K562 (cell line): ENCODE data around the gene DHX8. TPM values are rescaled to one million over a fixed set of nuclear protein-coding genes. Genes with fewer than 3 reads are reported as not detected.

Experiments
- ATAC-seq: fragments of 200-7000 bp; cut with Tn5 transposase; 3 replicates; pipeline ENCODE4 v1.9.1; 2020; ENCODE audit warnings: moderate library complexity
- BruUV-seq: library from RNA; stranded (reverse); fragments of 400-500 nt; replicated peaks from 2 replicates; lab custom pipeline; 2021; lab: Mats Ljungman, UMichigan
- CTCF ChIA-PET: fragments of 300-600 bp; formaldehyde crosslinking; extraction: SDS; loops from one replicate; lab custom pipeline; 2021; ENCODE audit warnings: low intra/inter-chr PET ratio; lab: Yijun Ruan, JAX
- POLR2A ChIA-PET: fragments of 300-600, 350-650 bp; sonication (Branson Sonifier 250); formaldehyde crosslinking; extraction: SDS; loops from one replicate; lab custom pipeline; 2021; ENCODE audit warnings: antibody characterized with exemption, inconsistent platforms; lab: Yijun Ruan, JAX
- DNase-seq, 4 experiments: peaks; one replicate each; pipeline versions ENCODE4 v3.0.0 to v3.0.0-alpha.2; 2011 to 2018; ENCODE audit warnings: low spot score in 3 of 4, mixed read lengths in 3 of 4; ENCODE audit errors: extremely low read depth in 1 of 4
- FAIRE-seq: peaks from 2 replicates; lab custom pipeline; 2011; peaks lifted over from hg19 to GRCh38; lab: Jason Lieb, UNC
- H2AFZ ChIP-seq: 2 replicates; pipeline ENCODE4 v1.6.0; 2011; ENCODE audit warnings: low read depth, low read length, control low read depth, inconsistent platforms
- H3K27ac ChIP-seq: fragments of 200-600 bp; 3 replicates; pipeline ENCODE4 v1.8.0; 2011; ENCODE audit warnings: low read depth, mild to moderate bottlenecking, control low read depth, inconsistent platforms, low read length, moderate library complexity, mixed read lengths; ENCODE audit errors: extremely low read depth
- H3K27me3 ChIP-seq, 2 experiments: fragments of 300-600 bp in 1 of 2; 2 replicates in 1 of 2; 3 replicates in 1 of 2; pipeline versions ENCODE4 v1.6.0 to v1.8.0; 2011; ENCODE audit warnings: inconsistent platforms in 2 of 2, low read length in 2 of 2, mild to moderate bottlenecking in 1 of 2, mixed read lengths in 1 of 2, moderate library complexity in 1 of 2; ENCODE audit not compliant: control insufficient read depth in 2 of 2, insufficient read depth in 2 of 2
- H3K36me3 ChIP-seq: fragments of 300-600 bp; 3 replicates; pipeline ENCODE4 v1.8.0; 2011; ENCODE audit warnings: mild to moderate bottlenecking, low read length, inconsistent platforms; ENCODE audit not compliant: control insufficient read depth, insufficient read depth
- H3K4me1 ChIP-seq, 2 experiments: fragments of 200-600 bp in 1 of 2; replicated peaks in 1 of 2; 2 replicates in 1 of 2; 3 replicates in 1 of 2; pipeline versions ENCODE4 v1.5.1 to v1.8.0; 2011; ENCODE audit warnings: inconsistent platforms in 2 of 2, low read length in 2 of 2, mild to moderate bottlenecking in 1 of 2, mixed read lengths in 1 of 2, moderate library complexity in 1 of 2; ENCODE audit not compliant: control insufficient read depth in 2 of 2, insufficient read depth in 2 of 2
- H3K4me2 ChIP-seq: 2 replicates; pipeline ENCODE4 v1.6.1; 2011; ENCODE audit warnings: low read length, control low read depth, inconsistent platforms, mixed read lengths; ENCODE audit not compliant: insufficient read depth
- H3K4me3 ChIP-seq: fragments of 200-600 bp; sonication (generic), shearing (Covaris generic); 2 replicates; pipeline ENCODE4 v1.5.1; 2016; ENCODE audit warnings: control low read depth, inconsistent platforms
- H3K79me2 ChIP-seq: fragments of 200-600 bp; 3 replicates; pipeline ENCODE4 v1.8.0; 2011; ENCODE audit warnings: low read length, inconsistent platforms; ENCODE audit not compliant: control insufficient read depth, insufficient read depth
- H3K9ac ChIP-seq, 2 experiments: 2 replicates each; pipeline versions ENCODE4 v1.6.0 to v1.6.1; 2011; ENCODE audit warnings: low read depth in 2 of 2, low read length in 2 of 2, control low read depth in 1 of 2, inconsistent platforms in 1 of 2, mild to moderate bottlenecking in 1 of 2, mixed read lengths in 1 of 2; ENCODE audit not compliant: insufficient read depth in 1 of 2
- H3K9me1 ChIP-seq: one replicate; pipeline ENCODE4 v1.6.0; 2011; ENCODE audit warnings: inconsistent platforms, mild to moderate bottlenecking, low read length, moderate library complexity; ENCODE audit not compliant: control insufficient read depth, insufficient read depth
- H3K9me3 ChIP-seq: replicated peaks from 2 replicates; pipeline ENCODE4 v1.5.1; 2011; ENCODE audit warnings: low read depth, low read length, inconsistent platforms; ENCODE audit not compliant: control insufficient read depth, insufficient read depth
- H4K20me1 ChIP-seq: replicated peaks from 2 replicates; pipeline ENCODE4 v1.6.1; 2011; ENCODE audit warnings: low read length, inconsistent platforms, mixed read lengths; ENCODE audit not compliant: control insufficient read depth, insufficient read depth
- IFI16 ChIP-seq: fragments of 250-450 bp; sonication (Bioruptor Pico); IDR thresholded peaks from 2 replicates; pipeline ENCODE4 v2.1.2; 2022; ENCODE audit warnings: mild to moderate bottlenecking, inconsistent platforms
- POLR2A ChIP-seq: fragments of 450-650 bp; conservative IDR thresholded peaks from 2 replicates; pipeline ENCODE4 v1.6.1; 2016
- POLR2AphosphoS5 ChIP-seq: IDR thresholded peaks from 2 replicates; pipeline ENCODE4 v1.6.1; 2011; ENCODE audit warnings: mild to moderate bottlenecking, low read depth, low read length, moderate library complexity; ENCODE audit not compliant: control insufficient read depth, insufficient read depth
- WGBS: fragments of 100-300 bp; shearing (Covaris generic); methylation state at CpG from one replicate; pipeline ENCODE4 v1.1.6; 2016; ENCODE audit warnings: low coverage, mixed read lengths; ENCODE audit not compliant: insufficient coverage; ENCODE audit errors: missing lambda C conversion rate; 5-methylcytosine and 5-hydroxymethylcytosine counted together
- in situ Hi-C: fragments of 300-500 bp; cut with MboI; formaldehyde crosslinking; loops from 4 replicates; pipeline ENCODE4 v1.15.0; 2018; ENCODE audit warnings: inconsistent platforms, mixed read lengths
- intact Hi-C: fragments of 100-400 bp; cut with micrococcal nuclease; formaldehyde crosslinking; loops from 2 replicates; pipeline ENCODE4 v1.14.2; 2022
- polyA plus RNA-seq, 8 experiments: library from polyadenylated mRNA; depleted of rRNA in 4 of 8; stranded (reverse) in 5 of 8; unstranded in 3 of 8; fragments of >200 nt; fragmentation: Nextera tagmentation in 2 of 8; fragmentation: Illumina TruSeq in 1 of 8; extraction: Ambion mirVana in 2 of 8; extraction: Trizol in 1 of 8; gene quantifications; 2 replicates each; pipeline versions ENCODE4 v1.2.1 to v1.2.3, GENCODE V29; 2011 to 2014; ENCODE audit warnings: inconsistent platforms in 1 of 8, missing spikeins in 1 of 8
- total RNA-seq, 7 experiments: library from RNA; depleted of rRNA in 6 of 7; stranded (reverse); fragments of >200 nt in 6 of 7; fragmentation: Illumina TruSeq in 2 of 7; extraction: Trizol in 2 of 7; gene quantifications; 2 replicates each; pipeline versions ENCODE4 v1.2.1 to v1.2.3, GENCODE V29; 2011 to 2021; ENCODE audit warnings: low replicate concordance in 1 of 7

The DHX8 gene
- total and polyA plus RNA-seq, 9 of the 15 experiments (the other 6 are each of a cell fraction or from before 2014, with no cell fraction given): 16.7 to 42.5 (median 25.6) TPM

GRCh38 chr17:43526886-43527648, 43.3 kb downstream of the DHX8 start:
- ChIA-PET CTCF (no interaction called here), POLR2A (interaction anchor here (0.6 to 3.3 kb wide), 7 partner anchors 10 to 712 kb away, joined by 3 to 14 read pairs (median 4); partner anchors contain the start of gene ETV4)
- Histone ChIP-seq H3K79me2 (no peaks in the 10 kb centered on the region), H3K4me1 (peaks cover 22 to 26% of the 10 kb centered on the region in 2 experiments), H3K4me3 (no peak overlapping the region), H3K27me3 (no peaks in the 10 kb centered on the region), H3K9ac (peak overlapping the region in 1 of 2 experiments; percentile 50; a peak in 1 of 4 replicates), H3K9me3 (no peaks in the 10 kb centered on the region), H3K9me1 (peaks cover 5% of the 10 kb centered on the region), H2AFZ (no peak overlapping the region), H3K27ac (no peak overlapping the region), H3K36me3 (peaks cover 88% of the 10 kb centered on the region), H3K4me2 (no peak overlapping the region), H4K20me1 (0 out of 2 replicates have a peak, but pooled peaks cover 3% of the 10 kb centered on the region)
- no peak for TF ChIP-seq IFI16 (CRISPR knock-in tag)
- peak; percentile 37; the same call in 1 of the 2 replicates for TF ChIP-seq POLR2AphosphoS5
- peak; percentile 44; the same call in 1 of the 2 replicates for TF ChIP-seq POLR2A
- no peak for ATAC-seq
- FAIRE-seq: no peak
- BruUV-seq: no TSS peak
- WGBS: 76% methylated on average over 7 of the region's 7 CpGs
- intact Hi-C loops (no loop called here), in situ Hi-C loops (no loop called here)
- DNase-seq: no peak
